ENCODE results near the gene PCDHGA11. TPM values are rescaled to one million over a fixed set of nuclear protein-coding genes. Genes with fewer than 3 reads are reported as not detected.
"Not testable (repeated sequence)": the region's sequence is repeated elsewhere in the genome, so short reads cannot be mapped to it uniquely, and the experiment has no call there.

PCDHGA11 gene
- total RNA-seq, 1 experiment from 2014 or later = 0.21 TPM

GRCh38 chr5:141413540-141414069 lies 7.2 kb upstream of the PCDHGA11 start:
- Histone ChIP-seq H3K27me3 (ENCODE audit: control insufficient read depth, insufficient read depth, low read length) (peaks cover 7% of the 10 kb centered on the region), H3K36me3 (replicated peaks; ENCODE audit: control insufficient read depth, insufficient read depth, low read length) (no peaks in the 10 kb centered on the region), H3K4me3 (ENCODE audit: insufficient read depth, low read depth, low read length) (peak overlapping the region; percentile 41; the same call in 1 of the 2 replicates)
- peak; percentile 79 for DNase-seq

- peaks cover 10% of the 10 kb centered on the region for H3K27me3 ChIP-seq (ENCODE audit: control insufficient read depth, insufficient read depth, low read length)
- H3K36me3 ChIP-seq (replicated peaks; ENCODE audit: control insufficient read depth, insufficient read depth, low read length); DNase-seq; H3K4me3 ChIP-seq (ENCODE audit: insufficient read depth, low read depth, low read length): not testable (repeated sequence)
Observed at GRCh38 chr5:141414548-141415274, 6.1 kb upstream of the PCDHGA11 start.

GRCh38 chr5:141415275-141415618 lies 5.6 kb upstream of the PCDHGA11 start:
- H3K27me3 ChIP-seq (ENCODE audit: control insufficient read depth, insufficient read depth, low read length) = peaks cover 11% of the 10 kb centered on the region
- not testable (repeated sequence) for DNase-seq; H3K4me3 ChIP-seq (ENCODE audit: insufficient read depth, low read depth, low read length); H3K36me3 ChIP-seq (replicated peaks; ENCODE audit: control insufficient read depth, insufficient read depth, low read length)

- not testable (repeated sequence) for H3K36me3 ChIP-seq (replicated peaks; ENCODE audit: control insufficient read depth, insufficient read depth, low read length)
- Histone ChIP-seq H3K4me3 (ENCODE audit: insufficient read depth, low read depth, low read length) (peak within 1 kb of the TSS; percentile 61), H3K27me3 (ENCODE audit: control insufficient read depth, insufficient read depth, low read length) (peaks cover 11% of the 10 kb centered on the region)
- DNase-seq = peak; percentile 91
Observed at GRCh38 chr5:141417494-141418172, 3.2 kb upstream of the PCDHGA11 start, which contains the start of gene PCDHGB7. Gene PCDHGB7 (plus strand): TSS chr5:141417677. CDS start chr5:141417860, 183 bp downstream.

DNA sequence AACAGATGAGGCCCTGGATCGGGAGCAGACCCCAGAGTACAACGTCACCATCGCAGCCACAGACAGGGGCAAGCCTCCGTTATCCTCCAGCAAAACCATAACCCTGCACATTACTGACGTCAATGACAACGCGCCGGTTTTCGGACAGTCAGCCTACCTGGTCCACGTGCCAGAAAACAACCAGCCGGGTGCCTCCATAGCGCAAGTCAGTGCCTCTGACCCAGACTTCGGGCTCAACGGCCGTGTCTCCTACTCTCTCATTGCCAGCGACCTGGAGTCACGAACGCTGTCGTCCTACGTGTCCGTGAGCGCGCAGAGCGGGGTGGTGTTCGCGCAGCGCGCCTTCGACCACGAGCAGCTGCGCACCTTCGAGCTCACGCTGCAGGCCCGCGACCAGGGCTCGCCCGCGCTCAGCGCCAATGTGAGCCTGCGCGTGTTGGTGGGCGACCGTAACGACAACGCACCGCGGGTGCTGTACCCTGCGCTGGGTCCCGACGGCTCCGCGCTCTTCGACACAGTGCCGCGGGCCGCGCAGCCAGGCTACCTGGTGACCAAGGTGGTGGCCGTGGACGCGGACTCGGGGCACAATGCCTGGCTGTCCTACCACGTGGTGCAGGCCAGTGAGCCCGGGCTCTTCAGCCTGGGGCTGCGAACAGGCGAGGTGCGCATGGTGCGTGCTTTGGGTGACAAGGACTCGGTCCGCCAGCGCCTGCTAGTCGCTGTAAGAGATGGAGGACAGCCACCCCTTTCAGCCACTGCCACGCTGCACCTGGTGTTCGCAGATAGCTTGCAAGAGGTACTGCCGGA lies 1.6 kb upstream of the PCDHGA11 start:
- H3K27me3 ChIP-seq (ENCODE audit: control insufficient read depth, insufficient read depth, low read length) = peaks cover 11% of the 10 kb centered on the region
- H3K4me3 ChIP-seq (ENCODE audit: insufficient read depth, low read depth, low read length) = no peak overlapping the region
- H3K36me3 ChIP-seq (replicated peaks; ENCODE audit: control insufficient read depth, insufficient read depth, low read length) = no peaks in the 10 kb centered on the region
- DNase-seq = no peak

- DNase-seq = no peak
Observed at GRCh38 chr5:141421489-141421855, 621 bp downstream of the PCDHGA11 start.

DNA sequence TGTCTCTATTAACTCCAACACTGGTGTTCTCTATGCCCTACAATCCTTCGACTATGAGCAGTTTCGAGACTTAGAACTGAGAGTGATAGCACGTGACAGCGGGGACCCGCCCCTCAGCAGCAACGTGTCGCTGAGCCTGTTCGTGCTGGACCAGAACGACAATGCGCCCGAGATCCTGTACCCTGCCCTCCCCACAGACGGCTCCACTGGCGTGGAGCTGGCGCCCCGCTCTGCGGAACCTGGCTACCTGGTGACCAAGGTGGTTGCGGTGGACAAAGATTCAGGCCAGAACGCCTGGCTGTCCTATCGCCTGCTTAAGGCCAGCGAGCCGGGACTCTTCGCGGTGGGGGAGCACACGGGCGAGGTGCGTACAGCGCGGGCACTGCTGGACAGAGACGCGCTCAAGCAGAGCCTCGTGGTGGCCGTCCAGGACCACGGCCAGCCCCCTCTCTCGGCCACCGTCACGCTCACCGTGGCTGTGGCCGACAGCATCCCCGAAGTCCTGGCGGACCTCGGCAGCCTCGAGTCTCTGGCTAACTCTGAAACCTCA lies 2.0 kb downstream of the PCDHGA11 start:
- Histone ChIP-seq H3K36me3 (replicated peaks; ENCODE audit: control insufficient read depth, insufficient read depth, low read length) (no peaks in the 10 kb centered on the region), H3K4me3 (ENCODE audit: insufficient read depth, low read depth, low read length) (no peak overlapping the region), H3K27me3 (ENCODE audit: control insufficient read depth, insufficient read depth, low read length) (peaks cover 11% of the 10 kb centered on the region)
- no peak for DNase-seq

More at GRCh38 chr5:141421489-141421855, 621 bp downstream of the PCDHGA11 start:
- H3K36me3 ChIP-seq (replicated peaks; ENCODE audit: control insufficient read depth, insufficient read depth, low read length) = no peaks in the 10 kb centered on the region
- H3K27me3 ChIP-seq (ENCODE audit: control insufficient read depth, insufficient read depth, low read length) = peaks cover 11% of the 10 kb centered on the region
- peak overlapping the region; percentile 39; the same call in 1 of the 2 replicates for H3K4me3 ChIP-seq (ENCODE audit: insufficient read depth, low read depth, low read length)

GRCh38 chr5:141427783-141428426 lies 7.1 kb downstream of the PCDHGA11 start:
- H3K27me3 ChIP-seq (ENCODE audit: control insufficient read depth, insufficient read depth, low read length) = no peaks in the 10 kb centered on the region
- no peaks in the 10 kb centered on the region for H3K36me3 ChIP-seq (replicated peaks; ENCODE audit: control insufficient read depth, insufficient read depth, low read length)
- no peak for DNase-seq
- no peak overlapping the region for H3K4me3 ChIP-seq (ENCODE audit: insufficient read depth, low read depth, low read length)

GRCh38 chr5:141430332-141431113 lies 9.7 kb downstream of the PCDHGA11 start, which contains the start of gene PCDHGA12:
Gene PCDHGA12 (plus strand): TSS chr5:141430507. CDS start chr5:141430760, 253 bp downstream.
- no peak within 1 kb of the TSS for H3K4me3 ChIP-seq (ENCODE audit: insufficient read depth, low read depth, low read length)
- H3K36me3 ChIP-seq (replicated peaks; ENCODE audit: control insufficient read depth, insufficient read depth, low read length) = no peaks in the 10 kb centered on the region

DNA sequence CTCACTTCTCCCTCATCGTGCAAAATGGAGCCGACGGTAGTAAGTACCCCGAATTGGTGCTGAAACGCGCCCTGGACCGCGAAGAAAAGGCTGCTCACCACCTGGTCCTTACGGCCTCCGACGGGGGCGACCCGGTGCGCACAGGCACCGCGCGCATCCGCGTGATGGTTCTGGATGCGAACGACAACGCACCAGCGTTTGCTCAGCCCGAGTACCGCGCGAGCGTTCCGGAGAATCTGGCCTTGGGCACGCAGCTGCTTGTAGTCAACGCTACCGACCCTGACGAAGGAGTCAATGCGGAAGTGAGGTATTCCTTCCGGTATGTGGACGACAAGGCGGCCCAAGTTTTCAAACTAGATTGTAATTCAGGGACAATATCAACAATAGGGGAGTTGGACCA lies 10.4 kb downstream of the PCDHGA11 start:
- Histone ChIP-seq H3K36me3 (replicated peaks; ENCODE audit: control insufficient read depth, insufficient read depth, low read length) (no peaks in the 10 kb centered on the region), H3K27me3 (ENCODE audit: control insufficient read depth, insufficient read depth, low read length) (no peaks in the 10 kb centered on the region), H3K4me3 (ENCODE audit: insufficient read depth, low read depth, low read length) (no peak overlapping the region)
- no peak for DNase-seq

More at GRCh38 chr5:141430332-141431113, 9.7 kb downstream of the PCDHGA11 start, which contains the start of gene PCDHGA12:
- H3K27me3 ChIP-seq (ENCODE audit: control insufficient read depth, insufficient read depth, low read length) = no peaks in the 10 kb centered on the region
- DNase-seq = no peak

DNA sequence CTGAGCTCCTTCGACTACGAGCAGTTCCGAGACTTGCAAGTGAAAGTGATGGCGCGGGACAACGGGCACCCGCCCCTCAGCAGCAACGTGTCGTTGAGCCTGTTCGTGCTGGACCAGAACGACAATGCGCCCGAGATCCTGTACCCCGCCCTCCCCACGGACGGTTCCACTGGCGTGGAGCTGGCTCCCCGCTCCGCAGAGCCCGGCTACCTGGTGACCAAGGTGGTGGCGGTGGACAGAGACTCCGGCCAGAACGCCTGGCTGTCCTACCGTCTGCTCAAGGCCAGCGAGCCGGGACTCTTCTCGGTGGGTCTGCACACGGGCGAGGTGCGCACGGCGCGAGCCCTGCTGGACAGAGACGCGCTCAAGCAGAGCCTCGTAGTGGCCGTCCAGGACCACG lies 11.5 kb downstream of the PCDHGA11 start:
- H3K36me3 ChIP-seq (replicated peaks; ENCODE audit: control insufficient read depth, insufficient read depth, low read length); DNase-seq; H3K4me3 ChIP-seq (ENCODE audit: insufficient read depth, low read depth, low read length); H3K27me3 ChIP-seq (ENCODE audit: control insufficient read depth, insufficient read depth, low read length): not testable (repeated sequence)

GRCh38 chr5:141432726-141433125 lies 11.9 kb downstream of the PCDHGA11 start:
- not testable (repeated sequence) for DNase-seq; H3K36me3 ChIP-seq (replicated peaks; ENCODE audit: control insufficient read depth, insufficient read depth, low read length); H3K4me3 ChIP-seq (ENCODE audit: insufficient read depth, low read depth, low read length); H3K27me3 ChIP-seq (ENCODE audit: control insufficient read depth, insufficient read depth, low read length)

GRCh38 chr5:141434006-141434405 lies 13.2 kb downstream of the PCDHGA11 start:
- Histone ChIP-seq H3K27me3 (ENCODE audit: control insufficient read depth, insufficient read depth, low read length) (no peaks in the 10 kb centered on the region), H3K4me3 (ENCODE audit: insufficient read depth, low read depth, low read length) (no peak overlapping the region), H3K36me3 (replicated peaks; ENCODE audit: control insufficient read depth, insufficient read depth, low read length) (no peaks in the 10 kb centered on the region)
- no peak for DNase-seq
